SK-N-SH treated with all-trans-retinoic acid at 6 μM for 48 hours (cell line): Measurements from ENCODE around the gene MUC5AC.

Experiments
- ARNTL ChIP-seq: fragments of 450-650 bp; formaldehyde crosslinking; IDR thresholded peaks from 2 replicates; pipeline ENCODE4 v1.5.0; 2020; ENCODE audit warnings: low read depth, mild to moderate bottlenecking, moderate library complexity, borderline replicate concordance
- ESRRG ChIP-seq: fragments of 250-450 bp; sonication (Bioruptor Pico); IDR thresholded peaks from 2 replicates; pipeline ENCODE4 v1.6.1; 2021; ENCODE audit warnings: mild to moderate bottlenecking
- ISL1 ChIP-seq: fragments of 250-450 bp; sonication (Bioruptor Pico); IDR thresholded peaks from 2 replicates; pipeline ENCODE4 v2.1.2; 2022; ENCODE audit warnings: mild to moderate bottlenecking, moderate library complexity
- RARB ChIP-seq: fragments of 250-450 bp; sonication (Bioruptor Pico); IDR thresholded peaks from 2 replicates; pipeline ENCODE4 v1.8.0; 2021; ENCODE audit warnings: mild to moderate bottlenecking, moderate library complexity
- ZC3H10 ChIP-seq: fragments of 250-450 bp; sonication (Bioruptor Pico); IDR thresholded peaks from 2 replicates; pipeline ENCODE4 v1.5.1; 2021; ENCODE audit warnings: mild to moderate bottlenecking, moderate library complexity
- ZFP3 ChIP-seq: fragments of 250-450 bp; sonication (Bioruptor Pico); IDR thresholded peaks from 2 replicates; pipeline ENCODE4 v1.5.0; 2020; ENCODE audit warnings: mild to moderate bottlenecking, moderate library complexity
- ZNF8 ChIP-seq: fragments of 450-650 bp; formaldehyde crosslinking; IDR thresholded peaks from 2 replicates; pipeline ENCODE4 v1.5.0; 2020; ENCODE audit warnings: mild to moderate bottlenecking, moderate library complexity
- TF ChIP-seq, protein P1 (sequence below): fragments of 250-450 bp; sonication (Bioruptor Pico); IDR thresholded peaks from 2 replicates; pipeline ENCODE4 v1.8.0; 2020; ENCODE audit warnings: mild to moderate bottlenecking, moderate library complexity, borderline replicate concordance

DNA sequence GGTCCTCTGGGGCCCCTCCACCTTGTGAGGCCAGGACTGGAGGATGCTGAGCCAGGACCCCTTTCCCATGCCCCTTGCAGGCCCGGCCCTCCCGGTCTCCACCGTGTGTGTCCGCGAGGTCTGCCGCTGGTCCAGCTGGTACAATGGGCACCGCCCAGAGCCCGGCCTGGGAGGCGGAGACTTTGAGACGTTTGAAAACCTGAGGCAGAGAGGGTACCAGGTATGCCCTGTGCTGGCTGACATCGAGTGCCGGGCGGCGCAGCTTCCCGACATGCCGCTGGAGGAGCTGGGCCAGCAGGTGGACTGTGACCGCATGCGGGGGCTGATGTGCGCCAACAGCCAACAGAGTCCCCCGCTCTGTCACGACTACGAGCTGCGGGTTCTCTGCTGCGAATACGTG, 83.0 kb downstream of the MUC5AC start:
- TF ChIP-seq ZC3H10 (CRISPR knock-in tag) (no peak), ISL1 (CRISPR knock-in tag) (no peak), ARNTL (CRISPR knock-in tag) (no peak), ZFP3 (CRISPR knock-in tag) (no peak), ZNF8 (CRISPR knock-in tag) (no peak), RARB (CRISPR knock-in tag) (no peak), ESRRG (CRISPR knock-in tag) (no peak)
- TF ChIP-seq, protein P1, sequence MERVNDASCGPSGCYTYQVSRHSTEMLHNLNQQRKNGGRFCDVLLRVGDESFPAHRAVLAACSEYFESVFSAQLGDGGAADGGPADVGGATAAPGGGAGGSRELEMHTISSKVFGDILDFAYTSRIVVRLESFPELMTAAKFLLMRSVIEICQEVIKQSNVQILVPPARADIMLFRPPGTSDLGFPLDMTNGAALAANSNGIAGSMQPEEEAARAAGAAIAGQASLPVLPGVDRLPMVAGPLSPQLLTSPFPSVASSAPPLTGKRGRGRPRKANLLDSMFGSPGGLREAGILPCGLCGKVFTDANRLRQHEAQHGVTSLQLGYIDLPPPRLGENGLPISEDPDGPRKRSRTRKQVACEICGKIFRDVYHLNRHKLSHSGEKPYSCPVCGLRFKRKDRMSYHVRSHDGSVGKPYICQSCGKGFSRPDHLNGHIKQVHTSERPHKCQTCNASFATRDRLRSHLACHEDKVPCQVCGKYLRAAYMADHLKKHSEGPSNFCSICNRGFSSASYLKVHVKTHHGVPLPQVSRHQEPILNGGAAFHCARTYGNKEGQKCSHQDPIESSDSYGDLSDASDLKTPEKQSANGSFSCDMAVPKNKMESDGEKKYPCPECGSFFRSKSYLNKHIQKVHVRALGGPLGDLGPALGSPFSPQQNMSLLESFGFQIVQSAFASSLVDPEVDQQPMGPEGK, result no peak
